HepG2 (cell line): ENCODE measurements around the gene DNAJC5. TPM values are rescaled to one million over a fixed set of nuclear protein-coding genes. Genes with fewer than 3 reads are reported as not detected.

Experiments
- ARNT2 ChIP-seq: sonication (generic); formaldehyde crosslinking; IDR thresholded peaks from 2 replicates; pipeline ENCODE4 v1.8.0; 2022; ENCODE audit warnings: mild to moderate bottlenecking, low read depth, missing genetic modification reagents, moderate library complexity
- HMG20B ChIP-seq: conservative IDR thresholded peaks from 2 replicates; pipeline ENCODE4 v1.6.1; 2016; ENCODE audit warnings: missing genetic modification reagents, missing compliant biosample characterization
- MAF1 ChIP-seq: sonication (generic); formaldehyde crosslinking; IDR thresholded peaks from 2 replicates; pipeline ENCODE4 v1.5.0; 2020; ENCODE audit warnings: missing genetic modification reagents, borderline replicate concordance
- PHB2 ChIP-seq: fragments of 450-650 bp; IDR thresholded peaks from 2 replicates; pipeline ENCODE4 v1.6.1; 2018; ENCODE audit not compliant: partially characterized antibody
- SP140L ChIP-seq: sonication (generic); formaldehyde crosslinking; IDR thresholded peaks from 2 replicates; pipeline ENCODE4 v1.4.0; 2020; ENCODE audit warnings: missing genetic modification reagents, borderline replicate concordance
- TOPORS ChIP-seq: sonication (generic); formaldehyde crosslinking; IDR thresholded peaks from 2 replicates; pipeline ENCODE4 v1.8.0; 2023; ENCODE audit warnings: mild to moderate bottlenecking, missing genetic modification reagents
- ZKSCAN8 ChIP-seq: IDR thresholded peaks from 2 replicates; pipeline ENCODE4 v1.6.1; 2016; ENCODE audit warnings: borderline replicate concordance, missing genetic modification reagents, missing compliant biosample characterization
- ZNF747 ChIP-seq: sonication (generic); formaldehyde crosslinking; IDR thresholded peaks from 2 replicates; pipeline ENCODE4 v1.8.1; 2023; ENCODE audit warnings: missing genetic modification reagents, mild to moderate bottlenecking, borderline replicate concordance
- ZSCAN12 ChIP-seq: sonication (generic); formaldehyde crosslinking; IDR thresholded peaks from 2 replicates; pipeline ENCODE4 v1.9.0; 2021; ENCODE audit warnings: mild to moderate bottlenecking, missing genetic modification reagents
- polyA plus RNA-seq, 8 experiments: library from polyadenylated mRNA; depleted of rRNA in 3 of 8; stranded (reverse) in 7 of 8; unstranded in 1 of 8; fragments of >200 nt; fragmentation: Illumina TruSeq in 4 of 8; extraction: Trizol in 4 of 8; gene quantifications; 2 replicates each; pipeline versions ENCODE4 v1.2.1 to v1.2.3, GENCODE V29; 2011 to 2016; ENCODE audit warnings: low read depth in 4 of 8, missing spikeins in 1 of 8, mixed read lengths in 1 of 8; ENCODE audit not compliant: insufficient read depth in 1 of 8
- total RNA-seq, 5 experiments: library from RNA; depleted of rRNA; stranded (reverse); fragments of >200 nt; fragmentation: Illumina TruSeq; extraction: Trizol; gene quantifications; 2 replicates each; pipeline ENCODE4 v1.2.3, GENCODE V29; 2016; ENCODE audit warnings: low read depth in 1 of 5
- TF ChIP-seq, protein P1 (sequence below): sonication (generic); formaldehyde crosslinking; IDR thresholded peaks from 2 replicates; pipeline ENCODE4 v1.4.0; 2020; ENCODE audit warnings: mild to moderate bottlenecking, missing genetic modification reagents
- TF ChIP-seq, protein P2 (sequence below): sonication (generic); formaldehyde crosslinking; IDR thresholded peaks from 2 replicates; pipeline ENCODE4 v1.9.0; 2021; ENCODE audit warnings: missing genetic modification reagents, borderline replicate concordance
- TF ChIP-seq, protein P3 (sequence below): sonication (generic); formaldehyde crosslinking; IDR thresholded peaks from 2 replicates; pipeline ENCODE4 v1.8.1; 2023; ENCODE audit warnings: mild to moderate bottlenecking, inconsistent platforms, moderate library complexity, missing genetic modification reagents, borderline replicate concordance

Gene DNAJC5
- total and polyA plus RNA-seq, 2 of the 13 experiments (the other 11 are each of a cell fraction or from before 2014, with no cell fraction given): 42.8 to 64.5 TPM

DNA sequence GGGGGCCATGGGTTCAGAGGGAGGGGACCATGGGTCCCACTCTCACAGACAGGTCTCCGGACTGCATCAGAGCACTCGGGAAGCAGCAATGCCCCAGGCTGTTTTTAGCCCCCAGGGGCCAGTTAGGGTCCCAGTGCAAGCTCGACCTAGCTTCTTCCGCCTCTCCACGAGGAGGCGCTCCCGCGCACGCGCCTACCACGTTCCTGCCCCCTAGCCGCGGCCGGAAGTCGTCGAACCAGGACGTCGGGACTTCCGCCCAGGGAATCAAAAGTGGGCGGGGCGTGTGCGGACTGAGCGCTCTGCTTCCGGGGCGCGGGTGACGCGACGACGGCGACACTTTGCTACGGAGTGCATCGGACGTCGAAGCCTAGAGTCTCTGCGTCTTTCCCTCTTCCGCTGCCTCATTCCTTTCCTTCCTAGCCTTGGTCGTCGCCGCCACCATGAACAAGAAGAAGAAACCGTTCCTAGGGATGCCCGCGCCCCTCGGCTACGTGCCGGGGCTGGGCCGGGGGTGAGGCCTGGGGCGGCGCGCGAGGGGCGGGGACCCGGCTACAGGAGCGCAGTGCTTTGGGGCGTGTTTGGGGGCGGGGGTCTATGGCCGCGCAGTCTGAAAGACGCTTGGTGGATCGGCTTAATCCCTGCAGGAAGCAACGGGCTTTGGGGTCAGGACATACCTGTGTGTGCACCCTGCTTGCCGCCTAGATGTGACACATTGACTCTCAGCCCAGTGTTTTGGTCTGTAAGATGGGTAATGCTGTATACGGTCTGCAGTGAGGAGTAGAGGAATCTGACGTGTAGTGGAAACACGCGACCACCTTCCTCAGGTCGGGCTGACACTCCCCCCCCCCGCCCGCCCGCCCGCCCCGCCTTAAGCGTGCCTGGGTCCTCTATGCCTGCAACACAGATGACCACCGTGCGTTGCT, 86.1 kb downstream of the DNAJC5 start, which contains the start of gene PRPF6 (continued):
- TF ChIP-seq ZSCAN12 (CRISPR knock-in tag) (peak; percentile 91), SP140L (CRISPR knock-in tag) (peak; percentile 39; the same call in 1 of the 2 replicates), HMG20B (CRISPR knock-in tag) (no peak; the same call in 1 of the 2 replicates), ARNT2 (CRISPR knock-in tag) (peak; percentile 99), ZNF747 (CRISPR knock-in tag) (peak; percentile 92), ZKSCAN8 (peak; percentile 96), MAF1 (CRISPR knock-in tag) (peak; percentile 92), PHB2 (no peak), TOPORS (CRISPR knock-in tag) (peak; percentile 97)
- TF ChIP-seq, protein P1, sequence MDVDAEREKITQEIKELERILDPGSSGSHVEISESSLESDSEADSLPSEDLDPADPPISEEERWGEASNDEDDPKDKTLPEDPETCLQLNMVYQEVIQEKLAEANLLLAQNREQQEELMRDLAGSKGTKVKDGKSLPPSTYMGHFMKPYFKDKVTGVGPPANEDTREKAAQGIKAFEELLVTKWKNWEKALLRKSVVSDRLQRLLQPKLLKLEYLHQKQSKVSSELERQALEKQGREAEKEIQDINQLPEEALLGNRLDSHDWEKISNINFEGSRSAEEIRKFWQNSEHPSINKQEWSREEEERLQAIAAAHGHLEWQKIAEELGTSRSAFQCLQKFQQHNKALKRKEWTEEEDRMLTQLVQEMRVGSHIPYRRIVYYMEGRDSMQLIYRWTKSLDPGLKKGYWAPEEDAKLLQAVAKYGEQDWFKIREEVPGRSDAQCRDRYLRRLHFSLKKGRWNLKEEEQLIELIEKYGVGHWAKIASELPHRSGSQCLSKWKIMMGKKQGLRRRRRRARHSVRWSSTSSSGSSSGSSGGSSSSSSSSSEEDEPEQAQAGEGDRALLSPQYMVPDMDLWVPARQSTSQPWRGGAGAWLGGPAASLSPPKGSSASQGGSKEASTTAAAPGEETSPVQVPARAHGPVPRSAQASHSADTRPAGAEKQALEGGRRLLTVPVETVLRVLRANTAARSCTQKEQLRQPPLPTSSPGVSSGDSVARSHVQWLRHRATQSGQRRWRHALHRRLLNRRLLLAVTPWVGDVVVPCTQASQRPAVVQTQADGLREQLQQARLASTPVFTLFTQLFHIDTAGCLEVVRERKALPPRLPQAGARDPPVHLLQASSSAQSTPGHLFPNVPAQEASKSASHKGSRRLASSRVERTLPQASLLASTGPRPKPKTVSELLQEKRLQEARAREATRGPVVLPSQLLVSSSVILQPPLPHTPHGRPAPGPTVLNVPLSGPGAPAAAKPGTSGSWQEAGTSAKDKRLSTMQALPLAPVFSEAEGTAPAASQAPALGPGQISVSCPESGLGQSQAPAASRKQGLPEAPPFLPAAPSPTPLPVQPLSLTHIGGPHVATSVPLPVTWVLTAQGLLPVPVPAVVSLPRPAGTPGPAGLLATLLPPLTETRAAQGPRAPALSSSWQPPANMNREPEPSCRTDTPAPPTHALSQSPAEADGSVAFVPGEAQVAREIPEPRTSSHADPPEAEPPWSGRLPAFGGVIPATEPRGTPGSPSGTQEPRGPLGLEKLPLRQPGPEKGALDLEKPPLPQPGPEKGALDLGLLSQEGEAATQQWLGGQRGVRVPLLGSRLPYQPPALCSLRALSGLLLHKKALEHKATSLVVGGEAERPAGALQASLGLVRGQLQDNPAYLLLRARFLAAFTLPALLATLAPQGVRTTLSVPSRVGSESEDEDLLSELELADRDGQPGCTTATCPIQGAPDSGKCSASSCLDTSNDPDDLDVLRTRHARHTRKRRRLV (CRISPR knock-in tag): peak; percentile 91
- TF ChIP-seq, protein P2, sequence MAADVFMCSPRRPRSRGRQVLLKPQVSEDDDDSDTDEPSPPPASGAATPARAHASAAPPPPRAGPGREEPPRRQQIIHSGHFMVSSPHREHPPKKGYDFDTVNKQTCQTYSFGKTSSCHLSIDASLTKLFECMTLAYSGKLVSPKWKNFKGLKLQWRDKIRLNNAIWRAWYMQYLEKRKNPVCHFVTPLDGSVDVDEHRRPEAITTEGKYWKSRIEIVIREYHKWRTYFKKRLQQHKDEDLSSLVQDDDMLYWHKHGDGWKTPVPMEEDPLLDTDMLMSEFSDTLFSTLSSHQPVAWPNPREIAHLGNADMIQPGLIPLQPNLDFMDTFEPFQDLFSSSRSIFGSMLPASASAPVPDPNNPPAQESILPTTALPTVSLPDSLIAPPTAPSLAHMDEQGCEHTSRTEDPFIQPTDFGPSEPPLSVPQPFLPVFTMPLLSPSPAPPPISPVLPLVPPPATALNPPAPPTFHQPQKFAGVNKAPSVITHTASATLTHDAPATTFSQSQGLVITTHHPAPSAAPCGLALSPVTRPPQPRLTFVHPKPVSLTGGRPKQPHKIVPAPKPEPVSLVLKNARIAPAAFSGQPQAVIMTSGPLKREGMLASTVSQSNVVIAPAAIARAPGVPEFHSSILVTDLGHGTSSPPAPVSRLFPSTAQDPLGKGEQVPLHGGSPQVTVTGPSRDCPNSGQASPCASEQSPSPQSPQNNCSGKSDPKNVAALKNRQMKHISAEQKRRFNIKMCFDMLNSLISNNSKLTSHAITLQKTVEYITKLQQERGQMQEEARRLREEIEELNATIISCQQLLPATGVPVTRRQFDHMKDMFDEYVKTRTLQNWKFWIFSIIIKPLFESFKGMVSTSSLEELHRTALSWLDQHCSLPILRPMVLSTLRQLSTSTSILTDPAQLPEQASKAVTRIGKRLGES: peak; percentile 85; the same call in 1 of the 2 replicates
- TF ChIP-seq, protein P3, sequence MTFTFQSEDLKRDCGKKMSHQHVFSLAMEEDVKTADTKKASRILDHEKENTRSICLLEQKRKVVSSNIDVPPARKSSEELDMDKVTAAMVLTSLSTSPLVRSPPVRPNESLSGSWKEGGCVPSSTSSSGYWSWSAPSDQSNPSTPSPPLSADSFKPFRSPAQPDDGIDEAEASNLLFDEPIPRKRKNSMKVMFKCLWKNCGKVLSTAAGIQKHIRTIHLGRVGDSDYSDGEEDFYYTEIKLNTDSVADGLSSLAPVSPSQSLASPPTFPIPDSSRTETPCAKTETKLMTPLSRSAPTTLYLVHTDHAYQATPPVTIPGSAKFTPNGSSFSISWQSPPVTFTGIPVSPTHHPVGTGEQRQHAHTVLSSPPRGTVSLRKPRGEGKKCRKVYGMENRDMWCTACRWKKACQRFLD (CRISPR knock-in tag): peak; percentile 83; the same call in 1 of the 2 replicates
